Hindlimb muscle (tissue), 1 donor: ENCODE measurements around the gene TANK. TPM values are rescaled to one million over a fixed set of nuclear protein-coding genes. Genes with fewer than 3 reads are reported as not detected.
"Not testable (repeated sequence)": the region's sequence is repeated elsewhere in the genome, so short reads cannot be mapped to it uniquely, and the experiment has no call there.

ENCODE experiments used
- DNase-seq: peaks from one replicate; pipeline ENCODE4 v3.0.0-alpha.2; 2013
- polyA plus RNA-seq: library from polyadenylated mRNA; unstranded; fragments of 120-200 nt; gene quantifications from one replicate; pipeline ENCODE4 v1.2.1, GENCODE V29; 2013; ENCODE audit not compliant: insufficient read length

The TANK gene
- polyA plus RNA-seq, 1 donor = 27.6 TPM

- not testable (repeated sequence) for DNase-seq
These were observed 119.1 kb downstream of the TANK start for GRCh38 chr2:161279230-161279815.

GRCh38 chr2:161280906-161281323 is 120.7 kb downstream of the TANK start:
- not testable (repeated sequence) for DNase-seq

- DNase-seq = not testable (repeated sequence)
These were observed 121.5 kb downstream of the TANK start for GRCh38 chr2:161281615-161282310.

GRCh38 chr2:161282311-161282644 is 122.0 kb downstream of the TANK start:
- DNase-seq = not testable (repeated sequence)

GRCh38 chr2:161283926-161284325 is 123.7 kb downstream of the TANK start:
- no peak for DNase-seq

Other genes with a start within 250 kb of the TANK start
- gene PSMD14, start 148.0 kb downstream of the TANK start, polyA plus RNA-seq = 35.7 TPM